GM18511 (cell line): ENCODE measurements around the gene GRIK3.

Source experiments
- ATAC-seq: cut with Tn5 transposase; IDR thresholded peaks from one replicate; pipeline ENCODE4 v1.9.1; 2021; ENCODE audit warnings: mild to moderate bottlenecking, moderate library complexity; ENCODE audit not compliant: unreplicated experiment

The GRIK3 gene

GRCh38 chr1:36984026-36984425 lies 50.3 kb downstream of the GRIK3 start:
- ATAC-seq, result no peak

DNA sequence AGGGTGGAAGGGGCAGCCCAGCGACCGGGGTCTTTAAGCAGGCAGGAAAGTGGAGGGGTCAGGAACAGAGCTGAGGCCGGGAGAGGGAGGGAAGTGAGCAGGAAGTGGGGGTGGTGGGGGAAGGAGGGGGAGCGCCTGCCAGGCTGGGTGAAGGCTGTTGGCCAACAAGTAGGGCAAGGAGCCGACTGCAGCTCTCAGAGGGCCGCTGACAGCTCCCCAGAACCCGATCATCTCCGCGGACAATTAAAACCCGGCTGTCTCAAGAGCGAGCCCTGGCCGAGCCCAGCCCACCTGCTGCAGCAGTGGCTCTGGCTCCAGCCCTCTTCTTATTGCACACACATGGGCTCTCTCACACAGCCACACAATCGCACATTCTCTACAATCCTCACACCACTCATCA lies 51.6 kb downstream of the GRIK3 start:
- ATAC-seq, result no peak

- no peak for ATAC-seq
Measured at GRCh38 chr1:36981771-36982622, 52.3 kb downstream of the GRIK3 start.

GRCh38 chr1:36981126-36981525 lies 53.2 kb downstream of the GRIK3 start:
- ATAC-seq, result no peak

GRCh38 chr1:36977731-36978406 lies 56.4 kb downstream of the GRIK3 start:
- ATAC-seq, result no peak

GRCh38 chr1:36975642-36976041 lies 58.7 kb downstream of the GRIK3 start:
- ATAC-seq, result no peak

DNA sequence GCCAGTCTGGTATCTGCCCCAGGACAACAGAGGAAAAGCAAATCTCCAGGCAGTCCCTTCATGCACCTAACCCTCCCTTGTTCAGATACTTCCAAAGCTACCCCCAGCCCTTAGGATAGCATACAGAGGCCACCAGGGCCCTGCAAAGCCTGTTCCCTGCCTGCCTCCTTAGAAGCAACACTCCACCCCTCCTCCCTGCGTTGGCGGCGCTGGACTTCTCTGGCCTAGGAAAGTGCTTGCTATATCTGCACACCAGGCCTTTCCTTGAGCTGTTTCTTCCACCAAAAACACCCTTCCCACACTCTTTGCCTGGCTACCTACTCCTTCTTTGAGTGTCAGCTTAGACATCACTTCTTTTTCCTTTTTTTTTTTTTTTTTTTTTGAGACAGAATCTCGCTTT lies 61.3 kb downstream of the GRIK3 start:
- no peak for ATAC-seq

- no peak for ATAC-seq
Measured at GRCh38 chr1:36971852-36972618, 62.3 kb downstream of the GRIK3 start.

DNA sequence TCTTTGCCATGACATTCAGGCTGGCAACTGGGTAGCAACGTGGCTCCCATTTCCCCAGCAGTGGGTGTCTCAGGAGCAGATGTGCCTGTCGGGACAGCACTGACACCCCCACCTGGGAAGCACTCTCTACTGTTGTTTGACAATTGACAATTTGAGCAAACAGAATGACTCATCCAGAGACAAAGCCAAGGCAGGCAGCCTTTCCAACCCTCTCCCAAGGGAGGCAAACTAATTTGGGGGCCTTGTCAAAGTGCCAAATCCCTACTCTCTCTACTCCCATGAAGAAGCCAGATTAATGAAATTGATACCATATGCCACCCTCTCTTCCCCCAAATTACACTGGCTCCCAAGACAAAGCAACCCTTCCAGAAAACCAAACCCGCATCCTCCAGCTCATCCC lies 65.6 kb downstream of the GRIK3 start:
- ATAC-seq, result no peak

- no peak for ATAC-seq
Measured at GRCh38 chr1:36966242-36966641, 68.1 kb downstream of the GRIK3 start.

DNA sequence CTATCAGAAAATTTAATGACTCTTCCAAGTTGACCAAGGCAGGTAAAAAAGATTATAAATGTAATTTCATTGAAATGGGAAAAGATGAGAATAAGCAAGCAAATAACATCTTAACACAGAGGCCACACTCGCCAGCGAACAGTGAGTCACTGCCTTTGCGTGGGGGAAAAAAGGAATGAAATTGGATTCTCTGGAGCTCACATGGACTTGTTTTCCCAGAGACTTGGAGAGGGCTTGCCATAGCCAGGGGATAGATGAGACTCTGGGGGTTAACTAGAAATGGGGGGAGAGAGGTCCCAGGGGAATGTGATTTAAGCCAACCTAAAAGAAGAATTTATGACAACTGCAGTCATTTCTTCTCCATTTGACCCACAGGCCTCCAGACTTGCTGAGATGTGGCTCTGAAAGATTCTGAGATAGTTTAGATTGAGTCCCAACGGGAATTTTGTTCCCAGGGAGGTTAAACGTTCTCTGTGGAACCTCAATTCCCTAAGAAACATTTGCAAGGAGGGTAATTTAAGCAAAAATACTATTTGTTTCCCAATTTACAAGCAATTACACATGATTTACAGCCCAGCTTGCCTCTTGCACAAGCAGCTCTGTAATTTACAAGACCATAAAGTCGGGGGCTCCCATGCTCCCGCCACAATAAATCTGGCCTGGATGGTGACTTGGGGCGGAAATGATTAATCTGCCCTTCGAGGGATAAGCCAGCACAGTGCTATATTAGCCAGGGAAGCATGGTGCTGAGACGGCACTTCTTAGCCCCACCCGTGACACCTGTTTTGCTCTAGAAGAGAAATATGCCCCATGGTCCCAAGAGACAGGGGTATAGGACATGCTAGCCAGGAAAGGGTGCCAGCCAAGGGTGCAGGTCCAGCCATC lies 68.8 kb downstream of the GRIK3 start:
- no peak for ATAC-seq

GRCh38 chr1:36964830-36965229 lies 69.5 kb downstream of the GRIK3 start:
- no peak for ATAC-seq

- ATAC-seq, result no peak
Measured at GRCh38 chr1:36963006-36963405, 71.3 kb downstream of the GRIK3 start.

GRCh38 chr1:36961062-36961615 lies 73.2 kb downstream of the GRIK3 start:
- no peak for ATAC-seq

GRCh38 chr1:36956570-36956969 lies 77.7 kb downstream of the GRIK3 start:
- ATAC-seq, result no peak

DNA sequence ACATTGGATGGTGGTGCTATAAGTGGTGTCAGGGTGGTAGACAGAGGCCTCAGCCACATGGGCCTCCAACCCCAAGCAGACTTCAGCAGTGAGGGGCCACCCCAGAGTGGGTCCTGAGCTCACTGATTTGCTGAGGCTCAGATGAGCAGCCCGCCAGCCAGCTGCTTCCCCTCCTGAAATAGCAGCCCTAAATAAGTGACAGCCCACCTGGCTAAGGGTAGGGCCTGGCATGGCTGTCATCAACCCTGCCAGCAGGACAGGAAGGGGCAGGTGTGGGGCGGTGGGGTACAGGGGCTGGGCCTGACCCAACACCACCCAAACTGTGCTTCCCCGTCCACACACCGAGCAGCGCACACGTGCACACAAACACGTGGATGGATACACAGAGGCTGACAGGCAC lies 79.3 kb downstream of the GRIK3 start:
- ATAC-seq, result no peak

DNA sequence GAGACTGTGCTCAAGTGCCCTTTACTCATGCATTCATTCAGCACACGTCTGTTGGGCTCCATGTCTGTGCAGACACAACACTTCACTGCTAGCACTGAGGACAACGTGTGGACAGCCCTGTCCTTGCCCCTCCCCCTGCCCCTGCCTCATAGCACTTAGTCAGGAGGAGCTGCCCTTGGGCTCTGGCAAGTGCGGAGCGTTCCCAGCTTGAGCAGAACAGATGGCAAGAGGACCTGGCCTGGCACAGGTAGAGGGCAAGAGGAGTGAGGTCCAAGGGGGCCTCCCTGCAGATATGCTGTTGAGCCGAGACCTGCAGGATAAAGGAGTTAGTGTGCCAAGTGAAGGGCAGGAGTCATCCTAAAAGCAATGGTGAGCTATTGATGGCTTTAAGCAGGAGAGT lies 81.3 kb downstream of the GRIK3 start:
- no peak for ATAC-seq

DNA sequence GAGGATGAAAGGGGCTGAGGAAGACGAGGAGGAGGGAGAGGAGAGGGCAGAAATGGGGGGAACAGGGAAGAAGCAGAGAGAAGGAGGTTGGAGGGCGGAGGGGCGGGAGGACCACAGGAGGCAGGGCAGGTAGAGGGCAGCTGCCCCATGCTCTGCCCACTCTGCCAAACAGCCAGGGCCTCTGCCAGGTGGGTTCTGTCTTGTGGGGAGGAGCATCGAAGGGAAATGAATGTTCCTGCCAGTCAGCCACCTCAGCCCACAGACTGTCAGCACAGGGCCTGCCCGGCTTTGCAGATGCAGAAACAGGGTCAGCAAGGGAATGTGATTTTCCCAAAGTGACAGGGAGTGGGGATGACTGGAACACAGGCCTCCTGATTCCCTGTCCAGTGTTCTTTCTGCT lies 82.6 kb downstream of the GRIK3 start:
- no peak for ATAC-seq

- ATAC-seq, result no peak
Measured at GRCh38 chr1:36951292-36951750, 83.0 kb downstream of the GRIK3 start.

GRCh38 chr1:36950604-36951291 lies 83.6 kb downstream of the GRIK3 start:
- no peak for ATAC-seq
